Measurements from ENCODE around the gene EEPD1. TPM values are rescaled to one million over a fixed set of nuclear protein-coding genes. Genes with fewer than 3 reads are reported as not detected.

The EEPD1 gene
- polyA plus RNA-seq, 1 of the 3 experiments (the other 2 are of a cell fraction): 5.0 TPM

GRCh38 chr7:36130236-36130945 lies 22.7 kb upstream of the EEPD1 start:
- H3K27me3 ChIP-seq (ENCODE audit: insufficient read depth): no peaks in the 10 kb centered on the region
- no peaks in the 10 kb centered on the region for H3K36me3 ChIP-seq (replicated peaks in 1 of 2; ENCODE audit: control insufficient read depth in 1 of 2, insufficient read depth in 2 of 2, low read length in 1 of 2)
- DNase-seq: no peak
- CTCF ChIA-PET: interaction anchor here (1.0 kb wide), 1 partner anchor 10 kb away, joined by 3 read pairs; no protein-coding TSS in a partner anchor
- H3K9me3 ChIP-seq: no peaks in the 10 kb centered on the region
- no peaks in the 10 kb centered on the region for H4K20me1 ChIP-seq (ENCODE audit: insufficient read depth)
- no peaks in the 10 kb centered on the region for H3K79me2 ChIP-seq (ENCODE audit: insufficient read depth)
- no peak overlapping the region for H3K4me2 ChIP-seq
- no peak overlapping the region for H3K9ac ChIP-seq
- H2AFZ ChIP-seq (ENCODE audit: low read depth): no peak overlapping the region
- H3K9me2 ChIP-seq: no peaks in the 10 kb centered on the region
- H3K4me1 ChIP-seq (ENCODE audit: control insufficient read depth in 1 of 2, insufficient read depth in 2 of 2, low read depth in 1 of 2, low read length in 1 of 2): peaks cover 0 to 2% of the 10 kb centered on the region in 2 experiments; a peak in 3 of 4 replicates
- H3K27ac ChIP-seq (ENCODE audit: low read depth in 2 of 2, low read length in 1 of 2): no peak overlapping the region
- H3K4me3 ChIP-seq (ENCODE audit: low read depth in 2 of 2, low read length in 1 of 2): no peak overlapping the region
- POLR2A ChIA-PET: no interaction called here
- H3F3A ChIP-seq (replicated peaks; ENCODE audit: insufficient read depth): peaks cover 9% of the 10 kb centered on the region
- WGBS (ENCODE audit: low lambda C conversion rate): 90% methylated on average over 7 of the region's 7 CpGs
- TF ChIP-seq RAD21 (IDR thresholded peaks at IDR 0.05; ENCODE audit: low read length) (no peak), EZH2phosphoT487 (IDR thresholded peaks at IDR 0.05; ENCODE audit: borderline replicate concordance, low read depth) (no peak), GATA2 (CRISPR knock-in tag; IDR thresholded peaks at IDR 0.05) (no peak), MXI1 (IDR thresholded peaks at IDR 0.05; ENCODE audit: low read depth, low read length) (no peak), SMC3 (IDR thresholded peaks at IDR 0.05; ENCODE audit: low read depth, low read length) (no peak), CHD2 (IDR thresholded peaks at IDR 0.05; ENCODE audit: low read length, partially characterized antibody) (no peak), MEF2A (IDR thresholded peaks at IDR 0.05; ENCODE audit: borderline replicate concordance, low read depth) (no peak), ELF1 (IDR thresholded peaks at IDR 0.05) (no peak), TAF1 (IDR thresholded peaks at IDR 0.05; ENCODE audit: borderline replicate concordance, low read depth, low read length) (no peak), POLR2AphosphoS5 (IDR thresholded peaks at IDR 0.05; ENCODE audit: low read depth, low read length) (no peak)

GRCh38 chr7:36131026-36131425 lies 22.0 kb upstream of the EEPD1 start:
- peaks cover 9% of the 10 kb centered on the region for H3F3A ChIP-seq (replicated peaks; ENCODE audit: insufficient read depth)
- WGBS (ENCODE audit: low lambda C conversion rate): 89% methylated on average over 4 of the region's 4 CpGs
- no peak for TF ChIP-seq MXI1 (IDR thresholded peaks at IDR 0.05; ENCODE audit: low read depth, low read length)
- no peak for TF ChIP-seq USF2 (IDR thresholded peaks at IDR 0.05; ENCODE audit: borderline replicate concordance, low read depth, low read length)
- no peak for TF ChIP-seq GATA2 (CRISPR knock-in tag; IDR thresholded peaks at IDR 0.05)
- CTCF ChIA-PET: interaction anchor here (1.4 kb wide), 1 partner anchor 145 kb away, joined by 4 read pairs; no protein-coding TSS in a partner anchor
- H4K20me1 ChIP-seq (ENCODE audit: insufficient read depth): no peaks in the 10 kb centered on the region
- H2AFZ ChIP-seq (ENCODE audit: low read depth): no peak overlapping the region
- no peak overlapping the region for H3K27ac ChIP-seq (ENCODE audit: low read depth in 2 of 2, low read length in 1 of 2)
- H3K4me1 ChIP-seq (ENCODE audit: control insufficient read depth in 1 of 2, insufficient read depth in 2 of 2, low read depth in 1 of 2, low read length in 1 of 2): peaks cover 0 to 2% of the 10 kb centered on the region in 2 experiments; a peak in 3 of 4 replicates
- H3K9me3 ChIP-seq: no peaks in the 10 kb centered on the region
- POLR2A ChIA-PET: no interaction called here
- H3K79me2 ChIP-seq (ENCODE audit: insufficient read depth): no peaks in the 10 kb centered on the region
- no peaks in the 10 kb centered on the region for H3K27me3 ChIP-seq (ENCODE audit: insufficient read depth)
- no peak overlapping the region for H3K4me3 ChIP-seq (ENCODE audit: low read depth in 2 of 2, low read length in 1 of 2)
- DNase-seq: no peak
- no peaks in the 10 kb centered on the region for H3K9me2 ChIP-seq
- no peak overlapping the region for H3K4me2 ChIP-seq
- H3K9ac ChIP-seq: no peak overlapping the region
- H3K36me3 ChIP-seq (replicated peaks in 1 of 2; ENCODE audit: control insufficient read depth in 1 of 2, insufficient read depth in 2 of 2, low read length in 1 of 2): no peaks in the 10 kb centered on the region

Measured in SK-N-SH (cell line).